Osteoblast (primary cell): ENCODE data around the gene SLAMF9. TPM values are rescaled to one million over a fixed set of nuclear protein-coding genes. Genes with fewer than 3 reads are reported as not detected.

Experiments
- DNase-seq: peaks from one replicate; pipeline ENCODE4 v3.0.0; 2011; ENCODE audit warnings: low spot score, mixed read lengths; ENCODE audit not compliant: insufficient read length; ENCODE audit errors: missing footprints
- H2AFZ ChIP-seq: 2 replicates; pipeline ENCODE4 v1.6.0; 2011; ENCODE audit warnings: mild to moderate bottlenecking, low read length
- H3K27ac ChIP-seq: 2 replicates; pipeline ENCODE4 v1.5.1; 2011; ENCODE audit warnings: mild to moderate bottlenecking, low read depth, low read length, moderate library complexity
- H3K27me3 ChIP-seq: 2 replicates; pipeline ENCODE4 v1.6.0; 2012; ENCODE audit warnings: mild to moderate bottlenecking, control low read depth, inconsistent platforms, low read length, moderate library complexity; ENCODE audit not compliant: insufficient read depth
- H3K36me3 ChIP-seq: 2 replicates; pipeline ENCODE4 v1.5.1; 2011; ENCODE audit warnings: mild to moderate bottlenecking, low read length, control low read depth, moderate library complexity; ENCODE audit not compliant: insufficient read depth
- H3K4me1 ChIP-seq: 2 replicates; pipeline ENCODE4 v1.5.1; 2011; ENCODE audit warnings: mild to moderate bottlenecking, low read length, control low read depth, moderate library complexity; ENCODE audit not compliant: insufficient read depth
- H3K4me2 ChIP-seq: 2 replicates; pipeline ENCODE4 v1.6.0; 2011; ENCODE audit warnings: mild to moderate bottlenecking, low read length; ENCODE audit not compliant: insufficient read depth
- H3K4me3 ChIP-seq: fragments of 200-600 bp; sonication (generic); 3 replicates; pipeline ENCODE4 v1.5.1; 2012; ENCODE audit warnings: mild to moderate bottlenecking, low read length, inconsistent platforms; ENCODE audit not compliant: insufficient read depth
- H3K79me2 ChIP-seq: 2 replicates; pipeline ENCODE4 v1.6.0; 2012; ENCODE audit warnings: mild to moderate bottlenecking, low read length, control low read depth, inconsistent platforms; ENCODE audit not compliant: insufficient read depth
- H3K9me3 ChIP-seq: 2 replicates; pipeline ENCODE4 v1.5.1; 2011; ENCODE audit warnings: low read depth, low read length, control low read depth
- H4K20me1 ChIP-seq: 2 replicates; pipeline ENCODE4 v1.6.0; 2012; ENCODE audit warnings: mild to moderate bottlenecking, low read length, control low read depth; ENCODE audit not compliant: insufficient read depth
- CTCF ChIP-seq: IDR thresholded peaks from 2 replicates; pipeline ENCODE4 v1.5.1; 2011; ENCODE audit warnings: mild to moderate bottlenecking, low read depth, low read length, moderate library complexity; ENCODE audit errors: extremely low read depth
- total RNA-seq: library from RNA; depleted of rRNA; stranded (reverse); fragments of >200 nt; gene quantifications from 2 replicates; pipeline ENCODE4 v1.2.3, GENCODE V29; 2012

SLAMF9 gene
- total RNA-seq, 1 donor, result not detected

- Histone ChIP-seq H3K36me3 (peaks cover 5% of the 10 kb centered on the region), H3K4me1 (no peaks in the 10 kb centered on the region), H3K9me3 (no peaks in the 10 kb centered on the region), H3K27ac (no peak overlapping the region), H2AFZ (no peak overlapping the region), H3K4me2 (no peak overlapping the region), H3K4me3 (no peak overlapping the region), H4K20me1 (no peaks in the 10 kb centered on the region), H3K79me2 (no peaks in the 10 kb centered on the region), H3K27me3 (no peaks in the 10 kb centered on the region)
- no peak for DNase-seq
- no peak for TF ChIP-seq CTCF
Measured at GRCh38 chr1:159979257-159979656, 25.2 kb upstream of the SLAMF9 start.

- DNase-seq, result no peak
- H3K27me3 ChIP-seq, result no peaks in the 10 kb centered on the region
- no peaks in the 10 kb centered on the region for H3K9me3 ChIP-seq
- no peaks in the 10 kb centered on the region for H3K4me1 ChIP-seq
- no peak for TF ChIP-seq CTCF
- no peaks in the 10 kb centered on the region for H4K20me1 ChIP-seq
- no peak overlapping the region for H2AFZ ChIP-seq
- no peaks in the 10 kb centered on the region for H3K79me2 ChIP-seq
- H3K36me3 ChIP-seq, result peaks cover 5% of the 10 kb centered on the region
- no peak overlapping the region for H3K4me2 ChIP-seq
- H3K27ac ChIP-seq, result no peak overlapping the region
- no peak overlapping the region for H3K4me3 ChIP-seq
Measured at GRCh38 chr1:159978107-159978398, 24.0 kb upstream of the SLAMF9 start.

GRCh38 chr1:159977364-159978106, 23.5 kb upstream of the SLAMF9 start:
- Histone ChIP-seq H3K4me2 (no peak overlapping the region), H3K27me3 (no peaks in the 10 kb centered on the region), H2AFZ (no peak overlapping the region), H3K27ac (no peak overlapping the region), H3K36me3 (peaks cover 5% of the 10 kb centered on the region), H3K9me3 (no peaks in the 10 kb centered on the region), H4K20me1 (no peaks in the 10 kb centered on the region), H3K79me2 (no peaks in the 10 kb centered on the region), H3K4me1 (no peaks in the 10 kb centered on the region), H3K4me3 (no peak overlapping the region)
- no peak for DNase-seq
- TF ChIP-seq CTCF, result no peak

- Histone ChIP-seq H3K79me2 (no peaks in the 10 kb centered on the region), H4K20me1 (no peaks in the 10 kb centered on the region), H2AFZ (no peak overlapping the region), H3K4me3 (no peak overlapping the region), H3K4me1 (no peaks in the 10 kb centered on the region), H3K9me3 (no peaks in the 10 kb centered on the region), H3K27ac (no peak overlapping the region), H3K36me3 (no peaks in the 10 kb centered on the region), H3K27me3 (no peaks in the 10 kb centered on the region), H3K4me2 (no peak overlapping the region)
- no peak for TF ChIP-seq CTCF
- DNase-seq, result no peak
Measured at GRCh38 chr1:159974350-159974965, 20.4 kb upstream of the SLAMF9 start.
